ENCODE results near the gene FSD1L.

The FSD1L gene

DNA sequence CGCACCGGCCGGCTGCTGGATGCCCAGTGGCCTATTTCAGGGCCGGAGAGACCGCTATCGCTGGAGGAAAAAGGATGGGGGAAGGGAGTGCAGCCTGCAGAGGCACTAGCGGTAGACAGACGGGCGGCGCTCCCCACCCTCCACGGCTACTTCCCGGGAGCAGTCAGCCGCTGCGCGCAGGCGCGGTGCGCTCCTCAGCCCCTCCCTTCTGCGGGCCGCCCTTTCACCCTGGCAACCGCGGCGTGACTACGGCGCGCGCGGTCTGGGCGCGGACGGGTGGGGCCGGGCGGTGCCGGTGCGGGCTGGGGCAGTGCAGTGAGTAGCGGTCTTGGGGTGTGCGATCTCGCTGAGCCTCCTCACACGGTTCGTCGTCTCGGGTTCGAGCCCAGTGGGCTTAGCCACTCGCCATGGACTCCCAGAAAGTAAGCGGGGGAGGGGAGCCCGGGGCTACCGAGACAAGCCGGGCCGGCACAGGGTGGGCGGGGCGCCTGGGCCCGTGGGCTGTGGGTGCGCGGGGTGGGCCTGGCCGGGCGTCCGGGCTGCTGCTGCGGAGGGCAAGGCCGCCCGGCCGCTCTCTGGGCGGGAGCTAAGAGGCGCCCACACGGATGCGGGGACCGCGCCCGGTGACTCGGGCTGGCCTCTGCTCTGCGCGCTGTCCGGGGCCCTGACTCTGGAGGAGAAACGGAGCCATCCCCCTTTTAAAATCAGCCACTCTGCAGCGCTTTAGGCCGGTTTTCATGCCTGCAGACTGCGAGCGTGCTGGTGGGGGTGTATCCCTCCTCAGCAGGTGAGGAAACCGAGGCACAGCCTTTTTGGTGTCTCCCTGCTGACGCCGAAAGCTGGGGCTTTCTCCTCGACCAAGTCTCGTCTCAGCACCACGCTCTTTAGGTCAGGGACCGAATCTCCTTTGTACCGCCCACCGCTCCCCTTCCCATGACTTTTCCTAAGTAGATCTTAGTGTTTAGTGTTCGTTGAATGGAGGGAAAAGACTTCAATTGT lies at the start of gene FSD1L:
Gene FSD1L (plus strand): TSS at position 221 of the 999 bp plus-strand sequence. CDS start 187 bp downstream, at position 408.
- peak; percentile 90 for DNase-seq

DNA sequence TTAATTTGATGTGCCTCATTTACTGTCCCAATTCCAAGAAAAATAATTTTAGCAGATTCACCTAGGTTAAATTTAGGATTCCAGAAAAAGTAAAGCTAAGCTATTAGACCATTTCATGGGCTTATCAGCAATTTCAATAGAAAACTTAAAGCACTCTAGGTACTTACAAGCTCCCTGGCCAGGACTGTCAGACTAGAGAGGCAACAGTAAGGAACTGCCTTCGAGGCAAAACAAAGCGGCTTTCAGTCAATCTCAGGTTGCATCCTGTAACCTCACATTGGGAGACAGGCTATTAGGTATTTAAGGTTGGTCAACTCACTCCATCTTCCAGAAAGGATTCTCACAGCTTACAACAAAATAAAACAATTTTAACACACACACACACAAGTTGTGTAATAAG lies 48.7 kb upstream of the FSD1L start:
- no peak for DNase-seq

DNA sequence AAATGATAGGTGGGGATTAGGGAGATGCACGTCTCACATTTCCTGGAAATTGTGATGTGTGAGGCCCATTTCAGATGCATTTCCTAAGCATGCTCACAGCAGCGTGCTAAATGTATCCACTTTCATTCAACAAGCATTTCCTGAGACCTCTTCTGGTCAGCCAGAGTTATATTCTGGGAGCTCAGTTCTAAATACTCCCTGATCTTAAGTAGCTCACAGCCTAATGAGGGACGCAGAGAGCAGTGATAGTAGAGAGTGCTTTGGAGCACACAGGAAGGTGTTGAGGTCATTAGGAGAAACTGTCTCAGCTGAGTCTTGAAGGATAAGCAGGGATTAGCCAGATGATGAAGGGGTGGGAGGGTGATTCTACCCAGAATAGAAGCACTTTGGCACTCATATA lies 46.2 kb upstream of the FSD1L start:
- DNase-seq, result no peak

DNA sequence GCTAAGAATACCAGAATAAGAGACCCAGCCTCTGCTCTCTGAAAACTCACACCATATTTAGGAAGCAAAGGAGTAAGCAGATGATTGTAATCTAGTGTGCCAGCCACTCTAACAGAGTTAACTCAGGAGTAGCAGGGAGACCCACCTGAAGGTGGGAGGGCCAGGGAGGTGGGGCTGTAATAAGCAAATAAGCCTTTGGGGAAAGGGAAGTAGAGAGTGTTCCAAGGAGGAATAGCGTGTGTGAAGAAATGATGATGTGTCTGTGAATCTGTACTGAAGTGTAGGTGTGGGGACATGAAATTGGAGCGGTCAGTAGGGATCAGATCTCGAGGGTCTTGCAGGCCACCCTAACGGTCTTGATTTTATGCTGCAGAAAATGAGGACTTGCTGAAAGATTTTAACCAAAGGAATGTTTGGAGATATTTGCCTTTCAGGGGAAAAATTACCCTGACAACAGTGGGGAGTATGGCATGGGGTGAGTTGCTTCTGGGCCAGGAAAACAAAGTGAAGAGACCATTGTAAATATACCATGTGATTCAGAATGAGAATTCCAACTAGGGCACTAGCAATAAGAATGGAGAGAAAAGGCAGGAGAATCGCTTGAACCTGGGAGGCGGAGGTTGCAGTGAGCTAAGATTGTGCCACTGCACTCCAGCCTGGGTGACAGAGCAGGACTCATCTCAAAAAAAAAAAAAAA lies 44.1 kb upstream of the FSD1L start:
- no peak for DNase-seq

DNA sequence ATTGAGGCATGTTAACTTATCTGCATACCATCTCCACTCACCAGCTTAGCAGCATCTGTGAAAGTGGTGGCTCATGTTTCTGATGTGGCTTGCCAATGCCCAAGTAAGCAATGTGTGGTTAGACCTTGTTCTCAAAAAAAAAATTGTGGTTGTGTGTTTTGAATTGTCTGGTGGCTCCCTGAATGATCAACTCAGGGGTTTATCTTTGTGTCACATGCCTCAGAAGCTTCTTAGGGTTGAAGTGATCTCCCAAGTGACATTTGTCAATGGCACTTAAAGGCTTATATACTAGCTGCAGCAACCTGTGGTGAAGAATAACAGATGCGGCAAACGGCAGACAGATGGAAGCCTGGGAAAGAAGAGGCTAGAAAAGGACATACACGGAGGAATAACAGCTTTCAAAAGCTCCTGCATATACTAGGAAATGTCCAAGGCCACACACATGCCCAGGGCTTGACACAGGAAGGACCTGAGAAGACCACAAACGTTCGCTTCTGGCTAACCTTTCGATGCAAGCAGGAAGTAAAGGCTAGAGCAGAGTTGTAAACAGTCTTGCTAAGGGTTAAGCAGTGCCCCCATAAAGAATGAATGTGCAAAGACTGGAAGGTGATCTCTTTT lies 42.2 kb upstream of the FSD1L start:
- peak; percentile 63 for DNase-seq

DNA sequence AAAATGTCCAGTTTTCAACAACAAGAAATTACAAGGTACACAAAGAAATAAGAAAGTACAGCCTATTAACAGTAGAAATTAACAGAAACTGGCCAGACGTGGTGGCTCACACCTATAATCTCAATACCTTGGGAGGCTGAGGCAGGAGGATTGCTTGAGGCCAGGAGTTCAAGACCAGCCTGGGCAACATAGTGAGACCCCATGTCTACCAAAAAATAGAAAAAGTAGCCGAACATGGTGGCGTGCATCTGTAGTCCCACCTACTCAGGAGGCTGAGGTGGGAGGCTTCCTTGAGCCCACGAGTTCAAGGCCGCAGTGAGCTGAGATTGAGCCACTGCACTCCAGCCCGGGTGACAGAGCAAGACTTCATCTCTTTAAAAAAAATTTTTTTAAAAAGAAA lies 41.5 kb upstream of the FSD1L start:
- no peak for DNase-seq

DNA sequence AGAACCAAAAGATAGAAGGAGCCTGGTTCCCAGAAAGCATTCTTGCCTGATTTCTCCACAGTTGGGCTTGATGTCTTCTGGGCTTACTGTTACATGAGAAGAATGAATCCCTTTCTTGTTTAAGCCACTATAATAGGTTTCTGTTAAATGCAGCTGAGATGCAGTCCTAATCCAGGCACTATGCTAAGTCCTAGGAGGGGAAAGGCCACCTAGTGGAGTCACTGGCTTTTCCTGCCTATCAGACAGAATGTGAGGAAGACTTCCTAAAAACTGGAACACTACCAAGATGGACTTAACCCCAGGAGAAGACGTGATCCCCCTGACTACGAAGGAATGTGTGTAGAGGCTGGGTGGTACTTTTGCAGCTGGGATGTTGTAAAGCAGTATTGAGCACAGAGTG lies 34.3 kb upstream of the FSD1L start:
- DNase-seq, result no peak

DNA sequence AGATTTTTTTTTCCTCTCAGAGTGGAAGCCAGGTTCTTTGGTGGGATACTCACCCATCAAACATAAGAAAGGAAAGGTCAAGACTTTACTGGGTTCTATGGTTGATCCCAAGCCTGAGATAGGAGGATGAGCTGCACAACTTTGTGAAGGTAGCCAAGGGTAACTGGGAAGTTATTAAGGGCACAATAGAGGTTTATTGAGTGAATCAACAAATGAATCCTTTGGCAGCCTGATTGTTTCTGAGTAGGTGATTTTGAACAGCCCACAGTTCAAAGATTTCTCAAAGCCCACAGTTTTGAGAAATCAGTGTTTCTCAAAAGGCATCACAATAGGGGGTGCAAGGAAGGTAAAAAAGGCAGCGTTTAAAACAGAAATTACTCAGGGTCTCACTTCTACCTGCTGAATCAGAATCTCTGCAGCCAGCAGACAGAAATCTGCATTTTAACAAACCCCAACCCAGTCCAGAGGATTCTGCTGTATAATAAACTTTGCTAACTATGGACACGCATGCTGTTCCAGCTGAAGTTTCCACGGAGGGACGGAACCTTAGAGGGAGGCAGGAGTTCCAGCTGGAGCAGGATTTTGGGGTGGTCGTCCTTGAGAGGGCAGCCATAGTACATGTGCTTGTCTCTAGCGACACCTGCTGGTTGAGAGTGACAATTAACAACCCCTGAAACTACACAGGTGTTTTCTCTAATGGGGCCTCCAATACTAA lies 32.7 kb upstream of the FSD1L start:
- peak; percentile 70 for DNase-seq

DNA sequence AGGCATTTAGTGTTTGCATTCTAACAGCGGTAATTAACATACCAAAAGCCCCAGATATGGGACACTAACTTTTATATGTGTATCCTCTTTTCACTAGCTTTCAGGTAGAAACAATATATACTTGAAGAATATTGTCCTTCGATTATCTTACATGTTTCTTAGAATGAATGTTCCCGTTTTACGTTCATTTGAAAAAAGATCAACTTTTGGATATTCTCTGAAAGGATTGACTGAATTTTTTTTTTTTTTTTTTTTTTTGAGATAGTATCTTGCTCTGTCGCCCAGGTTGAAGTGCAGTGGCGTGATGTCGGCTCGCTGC lies 32.2 kb upstream of the FSD1L start:
- no peak for DNase-seq

DNA sequence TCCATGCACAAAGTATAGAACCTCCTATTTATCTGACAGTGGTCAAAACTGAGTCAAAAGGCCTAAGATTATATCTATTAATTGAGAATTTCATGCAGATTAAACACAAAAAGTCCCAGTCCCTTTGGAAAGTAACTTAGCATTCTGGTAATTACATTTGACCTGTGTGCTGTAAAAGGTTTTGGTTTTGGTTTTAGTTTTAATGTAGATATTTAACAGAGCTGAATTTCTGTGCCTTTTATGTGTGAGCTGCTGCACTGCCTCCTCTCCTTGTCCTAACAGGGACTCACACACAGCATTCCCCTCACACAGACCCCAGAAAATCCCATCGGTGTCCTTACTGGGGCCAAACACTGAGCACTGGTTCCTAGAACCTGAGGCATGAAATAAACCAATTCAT lies 31.0 kb upstream of the FSD1L start:
- no peak for DNase-seq

DNA sequence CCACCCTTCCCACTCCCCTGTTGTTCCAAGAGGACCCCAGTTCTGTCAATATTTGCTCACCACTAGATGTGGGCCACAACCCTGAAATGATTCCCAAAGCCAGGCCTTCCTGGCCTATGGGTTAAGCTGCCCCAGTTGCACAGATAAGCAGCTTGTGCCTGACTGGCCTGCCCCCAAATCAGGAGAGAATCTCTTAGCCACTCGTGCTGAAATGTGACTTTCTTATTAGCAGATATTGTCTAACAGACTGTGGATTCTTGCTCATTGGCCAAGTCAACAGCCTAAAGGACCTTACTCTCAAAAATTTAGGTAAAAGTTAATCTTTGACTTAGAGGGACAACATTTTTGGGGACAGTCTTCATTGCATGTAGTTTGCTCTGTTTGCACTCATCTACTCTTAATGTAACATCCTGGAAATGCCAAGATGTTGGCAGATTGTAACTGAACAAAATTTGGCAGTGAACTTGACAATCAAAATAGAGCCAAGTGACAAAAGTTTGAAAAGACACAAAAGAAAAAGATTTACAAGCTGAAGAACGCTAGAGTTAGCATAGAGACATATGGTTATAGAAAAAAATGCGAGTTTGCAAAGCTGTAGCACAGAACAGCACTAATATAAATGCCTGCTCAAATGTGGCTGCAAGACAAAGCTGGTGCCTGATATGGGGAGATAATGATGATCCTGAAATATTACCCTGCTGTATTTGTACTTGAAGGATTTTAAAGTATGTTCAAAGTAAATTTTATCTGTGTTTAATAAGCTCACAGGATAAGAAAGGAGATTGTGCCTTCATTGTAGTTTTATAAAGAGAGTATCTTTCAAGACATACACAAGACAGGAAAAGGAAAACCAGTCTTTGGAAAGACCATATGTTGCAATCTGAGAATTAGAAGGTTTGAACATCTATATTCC lies 29.0 kb upstream of the FSD1L start:
- DNase-seq, result no peak

DNA sequence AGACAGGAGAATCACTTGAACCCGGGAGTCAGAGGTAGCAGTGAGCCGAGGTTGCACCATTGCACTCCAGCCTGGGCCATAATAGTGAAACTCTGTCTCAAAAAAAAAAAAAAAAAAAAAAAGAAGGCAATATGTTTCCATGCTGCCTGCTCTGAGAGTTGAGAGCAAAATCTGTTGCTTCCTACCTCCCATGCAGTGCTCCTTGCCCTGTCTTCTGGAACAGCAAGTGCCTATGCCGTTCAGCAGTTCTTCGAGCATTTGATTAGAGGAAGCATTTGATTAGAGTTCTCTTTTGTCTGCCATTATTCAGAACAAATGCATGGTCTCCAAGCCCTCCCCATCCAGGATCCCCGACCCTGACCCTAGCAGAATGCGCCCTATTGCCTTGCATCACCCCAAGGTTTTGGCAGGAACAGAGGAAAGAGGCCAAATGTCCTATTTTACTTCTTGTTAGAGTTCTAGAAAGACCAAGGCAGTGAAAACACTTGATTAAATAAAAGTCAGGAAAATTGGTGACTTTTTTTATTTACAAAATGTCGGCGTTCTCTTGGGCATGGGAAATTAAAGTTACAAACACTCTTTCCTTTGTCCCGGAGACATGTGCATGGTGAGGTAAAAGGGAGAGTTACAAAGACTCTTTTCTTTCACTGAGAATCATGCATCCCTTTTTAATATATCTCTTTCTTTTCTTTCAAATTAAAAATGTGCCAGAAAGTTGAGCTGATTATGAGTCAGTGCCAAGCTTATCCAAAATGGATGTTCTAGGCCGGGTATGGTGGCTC lies 27.8 kb upstream of the FSD1L start:
- no peak for DNase-seq

DNA sequence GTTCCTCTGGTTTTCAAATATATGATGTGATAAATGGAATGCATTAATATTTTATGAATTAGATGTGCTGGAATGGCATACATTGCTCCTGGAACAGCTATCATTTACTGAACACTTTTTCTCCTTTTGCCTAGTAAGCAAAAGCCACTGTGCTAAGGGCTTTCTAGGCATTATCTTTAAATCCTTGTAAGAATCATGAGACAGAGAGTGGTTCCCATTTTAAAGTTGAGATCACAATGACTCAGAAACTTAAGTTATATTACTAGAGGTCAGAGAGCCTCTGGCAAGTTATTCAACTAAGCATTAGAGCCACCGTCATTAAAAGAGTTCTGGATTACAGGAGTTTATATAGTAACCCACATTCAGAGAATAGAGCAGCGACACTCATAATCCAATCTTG lies 26.7 kb upstream of the FSD1L start:
- no peak for DNase-seq

DNA sequence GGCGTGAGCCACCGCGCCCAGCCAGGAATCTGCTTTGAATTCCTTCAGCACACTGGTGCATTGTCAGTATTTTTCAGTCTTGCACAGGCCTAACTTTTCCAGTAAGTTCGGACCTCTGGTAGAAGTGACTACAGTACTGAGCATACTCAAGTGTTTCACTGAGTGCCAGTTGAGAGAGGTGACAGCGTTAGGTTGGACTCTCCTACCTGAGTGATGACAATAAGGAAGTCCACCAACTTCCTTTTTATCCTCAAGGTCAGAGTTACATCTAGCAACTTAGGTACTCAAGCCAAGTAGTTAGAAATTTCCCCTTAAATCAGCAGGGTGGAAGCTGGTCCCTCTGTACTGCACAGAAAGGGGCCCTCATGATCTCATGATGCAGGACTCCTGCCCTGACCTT lies 26.0 kb upstream of the FSD1L start:
- DNase-seq, result no peak

DNA sequence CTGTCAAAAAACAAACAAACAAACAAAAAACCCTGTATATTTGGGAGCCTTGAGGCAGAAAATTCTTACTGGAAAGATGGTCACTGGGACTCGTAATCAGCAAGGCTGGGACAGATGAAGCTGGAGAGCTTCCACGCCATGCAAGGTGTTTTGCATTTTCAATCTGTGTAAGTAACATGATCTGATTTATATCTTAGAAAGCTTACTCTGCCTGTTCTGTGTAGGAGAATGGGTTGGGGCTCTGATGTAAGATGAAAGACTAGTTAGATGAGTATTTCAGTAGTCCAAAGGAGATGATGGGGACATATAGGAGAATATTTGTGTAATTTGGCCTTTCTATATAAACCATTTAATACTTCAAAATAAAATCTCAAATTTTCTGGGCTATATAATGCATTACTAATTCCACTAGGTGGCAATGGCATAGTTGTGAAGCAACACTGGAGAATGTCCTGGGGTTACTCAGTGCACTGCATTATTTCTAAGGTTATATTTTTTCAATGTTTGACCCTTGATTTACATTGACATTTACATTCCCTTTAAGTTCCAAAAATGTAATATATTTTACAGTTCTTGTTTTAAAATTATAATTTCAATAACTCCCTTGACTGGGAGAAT lies 21.9 kb upstream of the FSD1L start:
- no peak for DNase-seq

DNA sequence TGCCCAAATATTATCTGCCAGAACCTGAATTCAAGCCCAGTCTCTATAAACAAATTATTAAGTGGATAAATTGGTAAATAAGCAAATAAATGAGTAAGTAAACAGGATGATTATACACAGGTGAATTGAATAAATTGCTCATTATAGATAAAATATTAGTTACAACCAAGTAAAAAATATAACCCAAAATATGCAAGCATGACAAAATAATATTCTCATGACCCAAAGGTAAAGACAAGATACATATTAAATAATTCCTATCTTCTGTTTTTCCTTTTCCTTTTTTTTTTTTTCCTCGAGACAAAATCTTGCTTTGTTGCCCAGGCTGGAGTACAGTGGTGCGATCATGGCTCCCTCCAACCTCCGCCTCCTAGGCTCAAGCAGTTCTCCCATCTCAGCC lies 21.2 kb upstream of the FSD1L start:
- DNase-seq, result no peak

DNA sequence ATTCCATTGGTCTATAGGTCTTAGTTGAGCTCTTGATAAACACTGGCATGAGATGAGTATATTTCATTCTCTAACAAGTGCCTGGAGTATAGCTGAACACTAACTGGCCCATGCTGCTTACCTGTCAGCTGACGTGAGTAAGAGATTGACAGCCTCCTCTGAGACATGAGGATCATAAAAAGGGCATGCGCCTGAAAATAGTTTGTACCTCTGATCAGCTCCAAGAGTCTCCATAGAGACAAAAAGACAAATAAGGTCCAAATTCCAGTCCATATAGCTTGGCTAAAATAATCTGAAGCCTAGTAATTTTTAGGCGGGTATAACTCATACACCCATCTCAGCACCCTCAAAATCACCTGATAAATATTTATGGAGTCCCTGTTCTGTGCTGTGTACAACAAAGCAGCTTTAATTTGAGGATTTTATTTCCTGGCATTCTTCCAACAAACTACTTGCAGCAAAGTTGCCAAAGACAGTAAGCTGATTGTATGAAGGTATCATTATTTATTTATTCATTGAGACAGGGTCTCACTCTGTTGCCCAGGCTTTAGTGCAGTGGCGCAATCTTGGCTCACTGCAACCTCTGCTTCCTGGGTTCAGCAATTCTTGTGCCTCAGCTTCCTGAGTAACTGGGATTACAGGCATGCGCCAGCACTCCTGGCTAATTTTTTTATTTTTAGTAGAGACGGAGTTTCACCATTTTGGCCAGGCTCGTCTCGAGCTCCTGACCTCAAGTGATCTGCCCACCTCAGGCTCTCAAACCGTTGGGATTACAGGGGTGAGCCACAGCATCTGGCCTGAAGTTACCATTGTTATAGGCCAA lies 16.2 kb upstream of the FSD1L start:
- no peak for DNase-seq

DNA sequence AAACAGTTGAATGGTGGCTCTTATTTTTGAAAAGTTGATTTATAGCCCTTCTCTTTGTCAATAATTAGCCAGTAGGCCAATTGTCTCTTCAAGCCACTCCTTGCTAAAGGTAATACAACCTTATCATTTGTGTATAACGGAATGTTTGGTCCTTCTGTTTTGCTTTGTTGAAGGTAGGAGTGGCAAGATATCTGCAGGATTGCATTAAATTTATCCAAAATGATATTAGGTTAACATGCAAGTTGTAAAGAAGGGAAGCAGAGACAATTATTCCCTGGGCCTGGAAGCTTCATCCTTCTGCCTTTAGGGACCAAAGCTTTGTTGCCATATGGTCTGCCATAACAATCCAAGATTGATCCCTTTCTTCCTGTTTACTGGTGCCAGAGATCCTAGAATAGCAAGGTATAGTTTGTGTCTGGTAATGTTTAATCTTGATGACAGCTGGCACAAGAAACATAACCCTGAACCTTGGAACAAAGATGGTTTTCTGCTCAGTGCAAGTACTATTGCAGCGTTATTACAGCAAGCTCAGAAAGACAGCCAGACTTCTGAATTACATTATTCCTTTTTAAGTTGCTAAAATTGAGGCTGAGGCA lies 15.5 kb upstream of the FSD1L start:
- no peak for DNase-seq

DNA sequence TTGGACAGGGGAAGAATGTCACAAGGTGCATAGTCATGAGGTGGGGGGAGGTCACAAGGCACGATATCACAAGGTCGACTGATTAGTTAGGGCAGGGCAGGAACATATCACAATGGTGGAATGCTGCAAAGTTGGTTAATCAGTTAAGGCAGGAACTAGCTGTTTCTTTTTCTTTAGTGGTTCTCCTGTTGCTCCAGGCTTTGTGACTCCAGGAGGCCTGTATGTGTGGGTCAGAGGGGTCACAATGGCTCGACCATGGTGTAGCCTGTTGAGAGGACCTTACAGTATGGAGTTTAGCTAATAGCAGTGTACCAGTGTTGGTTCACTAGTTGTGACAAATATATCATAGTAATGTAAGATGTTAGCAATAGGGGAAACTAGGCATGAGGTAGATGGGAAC lies 12.4 kb upstream of the FSD1L start:
- no peak for DNase-seq
